DND-41 (cell line): ENCODE measurements around the gene ATG5.

ENCODE experiments used
- ATAC-seq: fragments of 200-7000 bp; cut with Tn5 transposase; 3 replicates; pipeline ENCODE4 v1.9.1; 2021; ENCODE audit warnings: low read depth; ENCODE audit not compliant: insufficient read depth
- DNase-seq: peaks from one replicate; pipeline ENCODE4 v3.0.0-alpha.2; 2020
- H2AFZ ChIP-seq: 2 replicates; pipeline ENCODE4 v1.6.0; 2012; ENCODE audit warnings: low read depth, low read length
- H3K27ac ChIP-seq: 2 replicates; pipeline ENCODE4 v1.5.1; 2012; ENCODE audit warnings: low read length, inconsistent platforms
- H3K27me3 ChIP-seq: fragments of 200-600 bp; sonication (generic); 2 replicates; pipeline ENCODE4 v1.6.0; 2012; ENCODE audit warnings: low read length, mild to moderate bottlenecking, inconsistent platforms; ENCODE audit not compliant: insufficient read depth, poor library complexity
- H3K36me3 ChIP-seq: 2 replicates; pipeline ENCODE4 v1.5.1; 2012; ENCODE audit warnings: low read length, inconsistent platforms; ENCODE audit not compliant: insufficient read depth
- H3K4me1 ChIP-seq: 2 replicates; pipeline ENCODE4 v1.5.1; 2012; ENCODE audit warnings: mild to moderate bottlenecking, low read length; ENCODE audit not compliant: insufficient read depth
- H3K4me2 ChIP-seq: 2 replicates; pipeline ENCODE4 v1.6.0; 2012; ENCODE audit warnings: mild to moderate bottlenecking, moderate library complexity, low read length, inconsistent platforms; ENCODE audit not compliant: insufficient read depth
- H3K4me3 ChIP-seq, 2 experiments: fragments of 200-600 bp in 1 of 2; shearing (Covaris generic) in 1 of 2; 2 replicates each; pipeline ENCODE4 v1.5.1; 2012 to 2016; ENCODE audit warnings: inconsistent platforms in 2 of 2, low read length in 2 of 2, mild to moderate bottlenecking in 2 of 2, low read depth in 1 of 2, moderate library complexity in 1 of 2
- H3K79me2 ChIP-seq: 2 replicates; pipeline ENCODE4 v1.6.0; 2012; ENCODE audit warnings: low read length, inconsistent platforms; ENCODE audit not compliant: insufficient read depth
- H3K9ac ChIP-seq: 2 replicates; pipeline ENCODE4 v1.6.0; 2012; ENCODE audit warnings: low read depth, mild to moderate bottlenecking, inconsistent platforms, low read length, moderate library complexity
- H3K9me3 ChIP-seq: 2 replicates; pipeline ENCODE4 v1.5.1; 2012; ENCODE audit warnings: low read length, moderate library complexity, mild to moderate bottlenecking, inconsistent platforms; ENCODE audit not compliant: insufficient read depth, severe bottlenecking
- H4K20me1 ChIP-seq: 2 replicates; pipeline ENCODE4 v1.6.0; 2012; ENCODE audit warnings: low read length; ENCODE audit not compliant: insufficient read depth
- EZH2 ChIP-seq: IDR thresholded peaks from 3 replicates; pipeline ENCODE4 v1.6.1; 2012; ENCODE audit warnings: borderline replicate concordance, low read depth, mild to moderate bottlenecking, moderate library complexity, low read length, inconsistent platforms; ENCODE audit not compliant: severe bottlenecking
- TF ChIP-seq, protein P1 (sequence below): IDR thresholded peaks from 2 replicates; pipeline ENCODE4 v1.5.1; 2012; ENCODE audit warnings: borderline replicate concordance, low read length, moderate library complexity, mild to moderate bottlenecking; ENCODE audit not compliant: poor library complexity, severe bottlenecking; ENCODE audit errors: extremely low read depth

The ATG5 gene

DNA sequence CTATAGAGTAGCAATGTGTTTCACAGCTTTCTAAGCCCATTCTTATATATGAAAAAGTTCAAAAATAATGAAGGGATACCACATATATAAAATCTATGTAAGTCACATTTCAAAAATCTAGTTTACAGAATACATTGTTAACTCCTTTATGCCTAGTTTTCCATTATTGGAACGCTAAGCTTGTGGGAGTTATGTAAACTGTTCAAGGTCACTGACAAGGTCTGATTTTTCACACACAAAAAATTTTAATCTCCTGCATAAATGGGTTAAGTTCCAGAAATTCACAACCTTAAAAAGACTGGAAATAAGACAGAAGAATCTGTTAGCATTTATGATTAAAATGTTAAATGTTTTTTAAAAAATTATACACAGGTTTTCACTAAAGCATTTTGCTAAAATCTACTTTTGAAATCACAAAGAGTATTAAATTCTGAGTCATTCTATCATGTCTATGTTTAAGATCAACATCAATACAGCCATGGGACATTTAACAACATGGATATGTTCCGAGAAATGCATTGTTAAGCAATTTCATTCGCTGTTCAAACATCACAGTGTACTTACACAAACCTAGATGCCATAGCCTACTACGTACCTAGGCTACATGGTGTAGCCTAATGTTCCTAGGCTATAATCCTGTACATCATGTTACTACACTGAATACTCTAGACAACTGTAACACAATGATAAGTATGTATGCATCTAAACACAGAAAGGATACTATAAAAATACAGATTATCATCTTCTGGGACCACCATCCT lies 25.4 kb downstream of the ATG5 start:
- Histone ChIP-seq H3K9ac (no peak overlapping the region), H2AFZ (no peak overlapping the region), H3K9me3 (no peaks in the 10 kb centered on the region), H3K27ac (no peak overlapping the region), H3K27me3 (no peaks in the 10 kb centered on the region), H3K4me1 (no peaks in the 10 kb centered on the region), H4K20me1 (peaks cover 7% of the 10 kb centered on the region; the same call in 1 of the 2 replicates), H3K4me3 (no peak overlapping the region), H3K4me2 (no peak overlapping the region), H3K36me3 (peaks cover 6% of the 10 kb centered on the region; the same call in 1 of the 2 replicates), H3K79me2 (peaks cover 77% of the 10 kb centered on the region)
- no peak for ATAC-seq
- no peak for DNase-seq
- TF ChIP-seq, protein P1, sequence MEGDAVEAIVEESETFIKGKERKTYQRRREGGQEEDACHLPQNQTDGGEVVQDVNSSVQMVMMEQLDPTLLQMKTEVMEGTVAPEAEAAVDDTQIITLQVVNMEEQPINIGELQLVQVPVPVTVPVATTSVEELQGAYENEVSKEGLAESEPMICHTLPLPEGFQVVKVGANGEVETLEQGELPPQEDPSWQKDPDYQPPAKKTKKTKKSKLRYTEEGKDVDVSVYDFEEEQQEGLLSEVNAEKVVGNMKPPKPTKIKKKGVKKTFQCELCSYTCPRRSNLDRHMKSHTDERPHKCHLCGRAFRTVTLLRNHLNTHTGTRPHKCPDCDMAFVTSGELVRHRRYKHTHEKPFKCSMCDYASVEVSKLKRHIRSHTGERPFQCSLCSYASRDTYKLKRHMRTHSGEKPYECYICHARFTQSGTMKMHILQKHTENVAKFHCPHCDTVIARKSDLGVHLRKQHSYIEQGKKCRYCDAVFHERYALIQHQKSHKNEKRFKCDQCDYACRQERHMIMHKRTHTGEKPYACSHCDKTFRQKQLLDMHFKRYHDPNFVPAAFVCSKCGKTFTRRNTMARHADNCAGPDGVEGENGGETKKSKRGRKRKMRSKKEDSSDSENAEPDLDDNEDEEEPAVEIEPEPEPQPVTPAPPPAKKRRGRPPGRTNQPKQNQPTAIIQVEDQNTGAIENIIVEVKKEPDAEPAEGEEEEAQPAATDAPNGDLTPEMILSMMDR, result no peak
- TF ChIP-seq EZH2, result no peak

DNA sequence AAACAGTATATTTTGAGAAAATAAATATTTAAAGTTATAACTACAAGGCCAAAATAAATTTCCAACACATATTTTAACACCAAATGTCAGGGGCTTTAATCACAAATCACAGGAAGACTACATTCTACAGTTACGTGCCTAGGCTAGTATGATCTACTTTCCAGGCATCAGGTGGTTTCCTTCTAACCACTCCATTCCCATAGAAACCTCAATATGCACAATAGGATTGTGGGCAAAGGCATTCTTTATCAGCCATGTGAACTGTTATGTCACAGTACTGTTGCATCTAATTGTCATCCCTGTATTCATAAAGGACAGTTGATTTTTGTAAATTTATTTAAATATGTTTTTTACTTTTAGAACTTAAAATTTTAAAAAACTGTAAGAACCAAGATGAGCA lies 32.4 kb downstream of the ATG5 start:
- Histone ChIP-seq H3K4me3 (no peak overlapping the region), H3K9me3 (peaks cover 7% of the 10 kb centered on the region), H3K9ac (no peak overlapping the region), H2AFZ (no peak overlapping the region), H3K36me3 (peaks cover 27% of the 10 kb centered on the region), H3K27me3 (no peaks in the 10 kb centered on the region), H3K4me2 (no peak overlapping the region), H3K4me1 (no peaks in the 10 kb centered on the region), H3K79me2 (peaks cover 61% of the 10 kb centered on the region), H3K27ac (no peak overlapping the region), H4K20me1 (no peaks in the 10 kb centered on the region)
- no peak for ATAC-seq
- TF ChIP-seq, protein P1, result no peak
- no peak for TF ChIP-seq EZH2
- DNase-seq, result no peak

DNA sequence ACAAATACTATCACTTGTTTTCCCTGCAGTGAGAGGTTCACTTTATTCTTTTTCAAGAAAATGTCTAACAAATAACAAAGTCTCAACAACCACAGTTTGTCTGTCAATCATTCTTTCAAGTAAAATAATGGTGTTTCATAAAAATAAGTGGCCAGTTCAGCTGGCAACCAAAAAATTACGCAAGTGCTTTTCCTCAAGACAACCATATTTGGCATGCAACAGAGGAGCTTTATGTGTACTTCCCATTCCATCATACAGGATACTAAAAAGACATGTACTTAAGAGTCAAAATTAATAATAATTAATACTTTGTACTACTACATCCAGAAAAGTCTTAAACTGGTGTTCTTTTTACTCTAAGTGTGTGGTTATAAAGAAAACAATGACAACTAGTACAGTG lies 34.6 kb downstream of the ATG5 start:
- H3K36me3 ChIP-seq, result peaks cover 34% of the 10 kb centered on the region
- H3K9ac ChIP-seq, result no peak overlapping the region
- DNase-seq (no peak), ATAC-seq (no peak)
- H3K9me3 ChIP-seq, result peaks cover 7% of the 10 kb centered on the region
- H3K4me3 ChIP-seq, result no peak overlapping the region
- no peaks in the 10 kb centered on the region for H4K20me1 ChIP-seq
- H3K27me3 ChIP-seq, result no peaks in the 10 kb centered on the region
- H3K4me1 ChIP-seq, result no peaks in the 10 kb centered on the region
- TF ChIP-seq, protein P1, result no peak
- TF ChIP-seq EZH2, result no peak
- H2AFZ ChIP-seq, result no peak overlapping the region
- peaks cover 66% of the 10 kb centered on the region for H3K79me2 ChIP-seq
- H3K27ac ChIP-seq, result no peak overlapping the region
- no peak overlapping the region for H3K4me2 ChIP-seq
